GM18909 (cell line): ENCODE results near the gene SLX4IP.

ENCODE experiments used
- ATAC-seq: cut with Tn5 transposase; IDR thresholded peaks from one replicate; pipeline ENCODE4 v1.9.1; 2021; ENCODE audit warnings: mild to moderate bottlenecking; ENCODE audit not compliant: unreplicated experiment, poor library complexity

Gene SLX4IP

GRCh38 chr20:10639737-10640556 lies 204.8 kb downstream of the SLX4IP start:
- ATAC-seq: no peak

- no peak for ATAC-seq
These were observed 205.8 kb downstream of the SLX4IP start for GRCh38 chr20:10640897-10641296.

GRCh38 chr20:10641467-10641866 lies 206.4 kb downstream of the SLX4IP start:
- ATAC-seq: no peak

- ATAC-seq: no peak
These were observed 206.8 kb downstream of the SLX4IP start for GRCh38 chr20:10641893-10642292.

- no peak for ATAC-seq
These were observed 207.9 kb downstream of the SLX4IP start for GRCh38 chr20:10642856-10643559.

- no peak for ATAC-seq
These were observed 208.4 kb downstream of the SLX4IP start for GRCh38 chr20:10643560-10643873.

- ATAC-seq: peak; percentile 69
These were observed 209.5 kb downstream of the SLX4IP start for GRCh38 chr20:10644458-10645204.

GRCh38 chr20:10645205-10645570 lies 210.1 kb downstream of the SLX4IP start:
- no peak for ATAC-seq

- ATAC-seq: no peak
These were observed 210.9 kb downstream of the SLX4IP start for GRCh38 chr20:10646006-10646405.

GRCh38 chr20:10646886-10647420 lies 211.8 kb downstream of the SLX4IP start:
- no peak for ATAC-seq

- no peak for ATAC-seq
These were observed 212.4 kb downstream of the SLX4IP start for GRCh38 chr20:10647471-10647870.

- no peak for ATAC-seq
These were observed 212.8 kb downstream of the SLX4IP start for GRCh38 chr20:10647909-10648308.

GRCh38 chr20:10648651-10649050 lies 213.5 kb downstream of the SLX4IP start:
- ATAC-seq: no peak

- ATAC-seq: no peak
These were observed 214.1 kb downstream of the SLX4IP start for GRCh38 chr20:10649080-10649796.

GRCh38 chr20:10649797-10650160 lies 214.7 kb downstream of the SLX4IP start:
- ATAC-seq: no peak

- ATAC-seq: no peak
These were observed 216.3 kb downstream of the SLX4IP start for GRCh38 chr20:10651227-10651990.

- ATAC-seq: no peak
These were observed 217.1 kb downstream of the SLX4IP start for GRCh38 chr20:10652185-10652584.

GRCh38 chr20:10652660-10653261 lies 217.7 kb downstream of the SLX4IP start:
- no peak for ATAC-seq

GRCh38 chr20:10653599-10654249 lies 218.6 kb downstream of the SLX4IP start:
- peak; percentile 46 for ATAC-seq
